Measurements from ENCODE around the gene AKR1A1.

DNA sequence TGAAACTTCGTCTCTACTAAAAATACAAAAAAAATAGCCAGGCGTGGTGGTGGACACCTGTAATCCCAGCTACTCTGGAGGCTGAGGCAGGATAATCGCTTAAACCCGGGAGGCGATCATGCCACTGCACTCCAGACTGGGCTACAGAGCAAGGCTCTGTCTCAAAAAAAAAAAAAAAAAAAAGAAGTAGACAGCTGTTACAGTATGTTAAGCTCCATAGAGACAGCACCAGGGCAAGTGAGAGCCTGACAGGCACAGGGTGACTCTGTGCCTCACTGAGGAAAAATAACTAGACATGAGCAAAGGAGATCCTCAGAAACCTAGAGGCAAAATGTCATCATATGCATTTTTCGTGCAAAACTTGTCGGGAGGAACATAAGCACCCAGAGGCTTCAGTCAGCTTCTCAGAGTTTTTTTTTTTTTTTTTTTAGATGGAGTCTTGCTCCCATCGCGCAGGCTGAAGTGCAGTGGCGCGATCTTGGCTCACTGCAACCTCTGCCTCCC lies 19.9 kb upstream of the AKR1A1 start:
- TF ChIP-seq TAF1 (IDR thresholded peaks at IDR 0.05; ENCODE audit: low read depth, low read length) (no peak), POLR2A (IDR thresholded peaks at IDR 0.05; ENCODE audit: low read depth, low read length) (no peak), POLR2AphosphoS5 (IDR thresholded peaks at IDR 0.05; ENCODE audit: low read depth, low read length) (no peak)

Measured in GM12891 (cell line).